ENCODE results near the gene RNF166.

RNF166 gene

GRCh38 chr16:88736088-88736487, 29.9 kb upstream of the RNF166 start:
- Histone ChIP-seq H2AFZ (ENCODE audit: low read depth, low read length) (no peak overlapping the region), H3K4me2 (ENCODE audit: insufficient read depth, low read length) (no peak overlapping the region), H4K20me1 (ENCODE audit: insufficient read depth, low read length) (peaks cover 31% of the 10 kb centered on the region), H3K36me3 (ENCODE audit: insufficient read depth, low read length) (peaks cover 87% of the 10 kb centered on the region), H3K9ac (ENCODE audit: low read depth, low read length) (no peak overlapping the region), H3K27ac (ENCODE audit: low read length) (no peak overlapping the region), H3K4me3 (ENCODE audit: low read depth in 1 of 2, low read length in 2 of 2) (no peak overlapping the region), H3K4me1 (ENCODE audit: insufficient read depth, low read length) (no peaks in the 10 kb centered on the region), H3K79me2 (ENCODE audit: insufficient read depth, low read length) (no peaks in the 10 kb centered on the region; the same call in 1 of the 2 replicates), H3K27me3 (ENCODE audit: insufficient read depth, low read length, poor library complexity) (no peaks in the 10 kb centered on the region), H3K9me3 (ENCODE audit: insufficient read depth, low read length, severe bottlenecking) (no peaks in the 10 kb centered on the region)
- ATAC-seq (ENCODE audit: insufficient read depth, low read depth) (no peak), DNase-seq (no peak)
- no peak for TF ChIP-seq CTCF (IDR thresholded peaks at IDR 0.05; ENCODE audit: borderline replicate concordance, extremely low read depth, low read length, poor library complexity, severe bottlenecking)
- no peak for TF ChIP-seq EZH2 (IDR thresholded peaks at IDR 0.05; ENCODE audit: borderline replicate concordance, low read depth, low read length, severe bottlenecking)

DNA sequence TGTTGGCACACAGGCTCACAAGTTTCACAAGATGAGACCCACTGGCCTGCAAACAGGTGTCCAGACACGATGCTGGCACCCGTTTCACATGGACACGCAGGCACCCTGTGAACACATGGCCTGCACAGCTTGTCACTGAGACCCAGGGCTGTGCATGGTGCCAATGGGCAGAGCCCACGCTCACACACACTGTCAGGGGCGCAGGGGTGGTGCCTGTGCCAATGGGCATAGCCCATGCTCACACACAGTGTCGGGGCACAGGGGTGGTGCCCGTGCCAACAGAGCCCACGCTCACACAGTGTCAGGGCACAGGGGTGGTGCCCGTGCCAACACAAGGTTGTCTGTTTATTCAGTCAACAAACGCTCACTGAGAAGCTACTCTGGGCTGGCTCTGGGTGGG, 29.4 kb upstream of the RNF166 start:
- no peak for ATAC-seq (ENCODE audit: insufficient read depth, low read depth)
- Histone ChIP-seq H3K4me3 (ENCODE audit: low read depth in 1 of 2, low read length in 2 of 2) (no peak overlapping the region), H3K27ac (ENCODE audit: low read length) (no peak overlapping the region), H4K20me1 (ENCODE audit: insufficient read depth, low read length) (peaks cover 36% of the 10 kb centered on the region), H3K79me2 (ENCODE audit: insufficient read depth, low read length) (no peaks in the 10 kb centered on the region; the same call in 1 of the 2 replicates), H3K36me3 (ENCODE audit: insufficient read depth, low read length) (peaks cover 87% of the 10 kb centered on the region), H3K4me2 (ENCODE audit: insufficient read depth, low read length) (no peak overlapping the region), H3K27me3 (ENCODE audit: insufficient read depth, low read length, poor library complexity) (no peaks in the 10 kb centered on the region), H3K9ac (ENCODE audit: low read depth, low read length) (no peak overlapping the region), H2AFZ (ENCODE audit: low read depth, low read length) (no peak overlapping the region), H3K9me3 (ENCODE audit: insufficient read depth, low read length, severe bottlenecking) (no peaks in the 10 kb centered on the region), H3K4me1 (ENCODE audit: insufficient read depth, low read length) (no peaks in the 10 kb centered on the region)
- DNase-seq: no peak
- no peak for TF ChIP-seq CTCF (IDR thresholded peaks at IDR 0.05; ENCODE audit: borderline replicate concordance, extremely low read depth, low read length, poor library complexity, severe bottlenecking)
- no peak for TF ChIP-seq EZH2 (IDR thresholded peaks at IDR 0.05; ENCODE audit: borderline replicate concordance, low read depth, low read length, severe bottlenecking)

- no peak overlapping the region for H3K4me2 ChIP-seq (ENCODE audit: insufficient read depth, low read length)
- peaks cover 84% of the 10 kb centered on the region for H3K36me3 ChIP-seq (ENCODE audit: insufficient read depth, low read length)
- H4K20me1 ChIP-seq (ENCODE audit: insufficient read depth, low read length): peaks cover 37% of the 10 kb centered on the region
- ATAC-seq (ENCODE audit: insufficient read depth, low read depth) (no peak), DNase-seq (no peak)
- no peak overlapping the region for H3K9ac ChIP-seq (ENCODE audit: low read depth, low read length)
- no peaks in the 10 kb centered on the region for H3K27me3 ChIP-seq (ENCODE audit: insufficient read depth, low read length, poor library complexity)
- no peaks in the 10 kb centered on the region for H3K4me1 ChIP-seq (ENCODE audit: insufficient read depth, low read length)
- no peak overlapping the region for H2AFZ ChIP-seq (ENCODE audit: low read depth, low read length)
- no peak for TF ChIP-seq CTCF (IDR thresholded peaks at IDR 0.05; ENCODE audit: borderline replicate concordance, extremely low read depth, low read length, poor library complexity, severe bottlenecking)
- no peak for TF ChIP-seq EZH2 (IDR thresholded peaks at IDR 0.05; ENCODE audit: borderline replicate concordance, low read depth, low read length, severe bottlenecking)
- no peaks in the 10 kb centered on the region for H3K9me3 ChIP-seq (ENCODE audit: insufficient read depth, low read length, severe bottlenecking)
- H3K27ac ChIP-seq (ENCODE audit: low read length): no peak overlapping the region
- no peaks in the 10 kb centered on the region; the same call in 1 of the 2 replicates for H3K79me2 ChIP-seq (ENCODE audit: insufficient read depth, low read length)
- H3K4me3 ChIP-seq (ENCODE audit: low read depth in 1 of 2, low read length in 2 of 2): no peak overlapping the region
Observed at GRCh38 chr16:88735121-88735520, 28.9 kb upstream of the RNF166 start.

DNA sequence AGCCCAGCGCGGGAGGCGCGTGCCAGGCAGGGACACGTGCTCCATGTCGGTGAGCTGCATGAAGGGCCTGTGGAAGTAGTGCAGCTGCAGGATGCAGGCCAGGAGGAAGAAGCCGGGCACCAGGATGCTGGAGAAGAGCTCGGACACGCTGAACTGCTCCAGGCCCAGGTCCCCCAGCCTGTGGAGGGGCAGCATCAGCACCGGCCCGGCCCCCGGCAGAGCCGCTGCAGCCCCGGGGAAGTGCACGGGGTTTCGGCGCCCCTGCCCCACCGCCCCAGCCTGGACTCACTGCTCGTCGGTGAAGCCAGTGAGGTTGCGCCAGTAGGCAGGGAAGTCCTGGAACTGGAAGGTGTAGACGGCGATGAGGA, 28.1 kb upstream of the RNF166 start:
- Histone ChIP-seq H3K4me3 (ENCODE audit: low read depth in 1 of 2, low read length in 2 of 2) (no peak overlapping the region), H4K20me1 (ENCODE audit: insufficient read depth, low read length) (peaks cover 37% of the 10 kb centered on the region), H2AFZ (ENCODE audit: low read depth, low read length) (no peak overlapping the region), H3K9ac (ENCODE audit: low read depth, low read length) (no peak overlapping the region), H3K27ac (ENCODE audit: low read length) (no peak overlapping the region), H3K36me3 (ENCODE audit: insufficient read depth, low read length) (peaks cover 85% of the 10 kb centered on the region), H3K4me2 (ENCODE audit: insufficient read depth, low read length) (no peak overlapping the region), H3K27me3 (ENCODE audit: insufficient read depth, low read length, poor library complexity) (no peaks in the 10 kb centered on the region), H3K4me1 (ENCODE audit: insufficient read depth, low read length) (no peaks in the 10 kb centered on the region), H3K79me2 (ENCODE audit: insufficient read depth, low read length) (no peaks in the 10 kb centered on the region; the same call in 1 of the 2 replicates), H3K9me3 (ENCODE audit: insufficient read depth, low read length, severe bottlenecking) (no peaks in the 10 kb centered on the region)
- TF ChIP-seq CTCF (IDR thresholded peaks at IDR 0.05; ENCODE audit: borderline replicate concordance, extremely low read depth, low read length, poor library complexity, severe bottlenecking) (no peak), EZH2 (IDR thresholded peaks at IDR 0.05; ENCODE audit: borderline replicate concordance, low read depth, low read length, severe bottlenecking) (no peak)
- DNase-seq (no peak), ATAC-seq (ENCODE audit: insufficient read depth, low read depth) (no peak)

Measured in DND-41 (cell line).